Loucy (cell line): ENCODE data around the gene HOXC4.

Experiments used
- H2AFZ ChIP-seq: fragments of 200-600 bp; sonication (generic); 2 replicates; pipeline ENCODE4 v1.6.0; 2016; ENCODE audit warnings: antibody characterized with exemption, mild to moderate bottlenecking, low read length, moderate library complexity
- H3F3A ChIP-seq: fragments of 200-600 bp; 2 replicates; pipeline ENCODE4 v1.6.0; 2016; ENCODE audit warnings: antibody characterized with exemption, low read depth, mild to moderate bottlenecking
- H3K27me3 ChIP-seq: fragments of 200-600 bp; sonication (generic); 2 replicates; pipeline ENCODE4 v1.6.1; 2014; ENCODE audit warnings: low read length, mild to moderate bottlenecking; ENCODE audit not compliant: insufficient read depth, poor library complexity, severe bottlenecking
- H3K36me3 ChIP-seq: fragments of 200-600 bp; sonication (generic); 2 replicates; pipeline ENCODE4 v1.6.1; 2016; ENCODE audit warnings: low read length; ENCODE audit not compliant: insufficient read depth
- H3K4me1 ChIP-seq: fragments of 200-600 bp; sonication (generic); 2 replicates; pipeline ENCODE4 v1.5.1; 2014; ENCODE audit warnings: low read length, mild to moderate bottlenecking; ENCODE audit not compliant: insufficient read depth, poor library complexity, severe bottlenecking
- H3K4me2 ChIP-seq: fragments of 200-600 bp; sonication (generic); 2 replicates; pipeline ENCODE4 v1.6.0; 2014; ENCODE audit warnings: antibody characterized with exemption, low read length, low read depth, mild to moderate bottlenecking; ENCODE audit not compliant: poor library complexity, severe bottlenecking
- H3K4me3 ChIP-seq: fragments of 200-600 bp; sonication (generic); 2 replicates; pipeline ENCODE4 v1.5.1; 2014; ENCODE audit warnings: low read length, mild to moderate bottlenecking, mixed read lengths; ENCODE audit not compliant: poor library complexity, severe bottlenecking
- H3K79me2 ChIP-seq: fragments of 200-600 bp; sonication (generic); 2 replicates; pipeline ENCODE4 v1.6.1; 2014; ENCODE audit warnings: low read length; ENCODE audit not compliant: insufficient read depth
- H3K9ac ChIP-seq: fragments of 200-600 bp; sonication (generic); 2 replicates; pipeline ENCODE4 v1.6.0; 2014; ENCODE audit warnings: mild to moderate bottlenecking, low read depth, low read length, moderate library complexity; ENCODE audit not compliant: poor library complexity, severe bottlenecking
- H3K9me2 ChIP-seq: fragments of 200-600 bp; sonication (generic); replicated peaks from 2 replicates; pipeline ENCODE4 v1.6.1; 2016; ENCODE audit warnings: low read depth, low read length, mixed read lengths
- H3K9me3 ChIP-seq: fragments of 200-600 bp; sonication (generic); 2 replicates; pipeline ENCODE4 v1.6.1; 2014; ENCODE audit warnings: mild to moderate bottlenecking, antibody characterized with exemption, low read length, low read depth; ENCODE audit not compliant: insufficient read depth
- H4K20me1 ChIP-seq: fragments of 200-600 bp; sonication (generic); 2 replicates; pipeline ENCODE4 v1.6.0; 2014; ENCODE audit warnings: antibody characterized with exemption, low read length, mild to moderate bottlenecking; ENCODE audit not compliant: insufficient read depth, poor library complexity, severe bottlenecking
- CTCF ChIP-seq: fragments of 200-600 bp; sonication (generic); conservative IDR thresholded peaks from 2 replicates; pipeline ENCODE4 v1.5.1; 2014; ENCODE audit warnings: mild to moderate bottlenecking, antibody characterized with exemption, low read length
- EZH2phosphoT487 ChIP-seq: fragments of 200-600 bp; IDR thresholded peaks from 2 replicates; pipeline ENCODE4 v1.6.1; 2018; ENCODE audit warnings: antibody characterized with exemption, mild to moderate bottlenecking, moderate library complexity, borderline replicate concordance

Gene HOXC4

GRCh38 chr12:54044425-54045103 is 9.1 kb upstream of the HOXC4 start:
- H3K9me3 ChIP-seq, result no peaks in the 10 kb centered on the region
- H4K20me1 ChIP-seq, result peaks cover 83% of the 10 kb centered on the region
- H3K4me2 ChIP-seq, result peak overlapping the region; percentile 95
- H3K9ac ChIP-seq, result no peak overlapping the region
- TF ChIP-seq EZH2phosphoT487, result no peak
- TF ChIP-seq CTCF, result no peak
- peaks cover 10% of the 10 kb centered on the region; the same call in 1 of the 2 replicates for H3K36me3 ChIP-seq
- H2AFZ ChIP-seq, result no peak overlapping the region
- H3F3A ChIP-seq, result no peaks in the 10 kb centered on the region
- peak overlapping the region; percentile 49 for H3K4me3 ChIP-seq
- H3K27me3 ChIP-seq, result no peaks in the 10 kb centered on the region
- no peaks in the 10 kb centered on the region for H3K9me2 ChIP-seq
- H3K4me1 ChIP-seq, result peaks cover 58% of the 10 kb centered on the region
- peaks cover 95% of the 10 kb centered on the region for H3K79me2 ChIP-seq

GRCh38 chr12:54045401-54045800 is 8.2 kb upstream of the HOXC4 start:
- H3K79me2 ChIP-seq, result peaks cover 95% of the 10 kb centered on the region
- no peaks in the 10 kb centered on the region for H3K9me2 ChIP-seq
- no peak overlapping the region for H3K9ac ChIP-seq
- TF ChIP-seq EZH2phosphoT487 (no peak), CTCF (no peak)
- H3F3A ChIP-seq, result no peaks in the 10 kb centered on the region
- no peaks in the 10 kb centered on the region for H3K9me3 ChIP-seq
- H3K4me1 ChIP-seq, result peaks cover 57% of the 10 kb centered on the region
- H3K27me3 ChIP-seq, result no peaks in the 10 kb centered on the region
- no peak overlapping the region for H2AFZ ChIP-seq
- peaks cover 13% of the 10 kb centered on the region; the same call in 1 of the 2 replicates for H3K36me3 ChIP-seq
- peaks cover 84% of the 10 kb centered on the region for H4K20me1 ChIP-seq
- peak overlapping the region; percentile 5 for H3K4me3 ChIP-seq
- H3K4me2 ChIP-seq, result peak overlapping the region; percentile 95

- Histone ChIP-seq H3K4me1 (peaks cover 61% of the 10 kb centered on the region), H3K9me3 (no peaks in the 10 kb centered on the region), H3K79me2 (peaks cover 94% of the 10 kb centered on the region), H4K20me1 (peaks cover 84% of the 10 kb centered on the region), H3K9me2 (no peaks in the 10 kb centered on the region), H3K4me2 (peak overlapping the region; percentile 31), H3K27me3 (no peaks in the 10 kb centered on the region), H3K9ac (no peak overlapping the region), H3K4me3 (peak overlapping the region; percentile 5), H3F3A (no peaks in the 10 kb centered on the region), H3K36me3 (peaks cover 13% of the 10 kb centered on the region; the same call in 1 of the 2 replicates), H2AFZ (no peak overlapping the region)
- TF ChIP-seq CTCF, result no peak
- TF ChIP-seq EZH2phosphoT487, result no peak
Observed at GRCh38 chr12:54045868-54046521, 7.6 kb upstream of the HOXC4 start.
